Ishikawa (cell line): Measurements from ENCODE around the gene CEND1.

Experiments used
- CEBPB ChIP-seq: IDR thresholded peaks from 2 replicates; pipeline ENCODE4 v1.6.1; 2012
- CREB1 ChIP-seq: IDR thresholded peaks from 2 replicates; pipeline ENCODE4 v1.6.1; 2012; ENCODE audit warnings: low read depth
- EGR1 ChIP-seq: IDR thresholded peaks from 2 replicates; pipeline ENCODE4 v1.6.1; 2012
- EP300 ChIP-seq: IDR thresholded peaks from 2 replicates; pipeline ENCODE4 v1.6.1; 2012; ENCODE audit warnings: borderline replicate concordance
- FOXM1 ChIP-seq: IDR thresholded peaks from 2 replicates; pipeline ENCODE4 v1.6.1; 2012; ENCODE audit warnings: low read depth, borderline replicate concordance
- NFIC ChIP-seq: IDR thresholded peaks from 2 replicates; pipeline ENCODE4 v1.6.1; 2012
- RAD21 ChIP-seq: IDR thresholded peaks from 2 replicates; pipeline ENCODE4 v1.6.1; 2012; ENCODE audit warnings: low read depth
- REST ChIP-seq: IDR thresholded peaks from 2 replicates; pipeline ENCODE4 v1.6.1; 2012; ENCODE audit warnings: low read depth, mild to moderate bottlenecking
- TAF1 ChIP-seq: IDR thresholded peaks from 2 replicates; pipeline ENCODE4 v1.6.1; 2012; ENCODE audit warnings: low read depth, mild to moderate bottlenecking
- TCF12 ChIP-seq: IDR thresholded peaks from 2 replicates; pipeline ENCODE4 v1.6.1; 2012; ENCODE audit warnings: low read depth
- TEAD4 ChIP-seq: IDR thresholded peaks from 2 replicates; pipeline ENCODE4 v1.6.1; 2012
- YY1 ChIP-seq: IDR thresholded peaks from 2 replicates; pipeline ENCODE4 v1.6.1; 2012; ENCODE audit warnings: low read depth
- ZBTB7A ChIP-seq: IDR thresholded peaks from 2 replicates; pipeline ENCODE4 v1.6.1; 2012; ENCODE audit warnings: low read depth
- TF ChIP-seq, protein P1 (sequence below): IDR thresholded peaks from 2 replicates; pipeline ENCODE4 v1.6.1; 2012
- TF ChIP-seq, protein P2 (sequence below): IDR thresholded peaks from 2 replicates; pipeline ENCODE4 v1.6.1; 2012

The CEND1 gene

DNA sequence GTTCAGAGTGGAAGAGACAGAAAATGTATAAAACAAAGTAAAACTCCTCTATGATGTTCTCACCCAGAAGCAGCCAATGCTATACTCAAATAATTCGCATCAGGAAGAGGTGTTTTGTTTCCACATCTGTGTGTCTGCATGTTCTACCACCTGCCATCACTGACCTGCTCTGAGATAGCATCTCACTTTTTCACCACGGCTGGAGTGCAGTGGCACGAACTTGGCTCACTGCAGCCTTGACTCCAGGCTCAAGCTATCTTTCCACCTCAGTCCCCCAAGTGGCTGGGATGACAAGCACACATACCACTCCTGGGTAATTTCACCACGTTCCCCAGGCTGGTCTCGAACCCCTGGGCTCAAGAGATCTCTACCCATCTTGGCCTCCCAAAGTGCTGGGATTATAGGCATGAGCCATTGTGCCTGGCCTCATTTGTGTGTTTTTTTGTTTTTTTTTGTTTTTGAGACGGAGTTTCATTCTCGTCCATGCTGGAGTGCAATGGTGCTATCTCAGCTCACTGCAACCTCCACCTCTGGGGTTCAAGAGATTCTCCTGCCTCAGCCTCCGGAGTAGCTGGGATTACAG, 28.3 kb downstream of the CEND1 start:
- TF ChIP-seq ZBTB7A (no peak), NFIC (no peak), TCF12 (no peak), YY1 (no peak), TEAD4 (no peak), EGR1 (no peak), EP300 (no peak), CEBPB (no peak), REST (no peak), RAD21 (no peak), CREB1 (no peak), FOXM1 (no peak), TAF1 (no peak)
- TF ChIP-seq, protein P1, sequence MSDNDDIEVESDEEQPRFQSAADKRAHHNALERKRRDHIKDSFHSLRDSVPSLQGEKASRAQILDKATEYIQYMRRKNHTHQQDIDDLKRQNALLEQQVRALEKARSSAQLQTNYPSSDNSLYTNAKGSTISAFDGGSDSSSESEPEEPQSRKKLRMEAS, result no peak
- TF ChIP-seq, protein P2, sequence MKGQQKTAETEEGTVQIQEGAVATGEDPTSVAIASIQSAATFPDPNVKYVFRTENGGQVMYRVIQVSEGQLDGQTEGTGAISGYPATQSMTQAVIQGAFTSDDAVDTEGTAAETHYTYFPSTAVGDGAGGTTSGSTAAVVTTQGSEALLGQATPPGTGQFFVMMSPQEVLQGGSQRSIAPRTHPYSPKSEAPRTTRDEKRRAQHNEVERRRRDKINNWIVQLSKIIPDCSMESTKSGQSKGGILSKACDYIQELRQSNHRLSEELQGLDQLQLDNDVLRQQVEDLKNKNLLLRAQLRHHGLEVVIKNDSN, result no peak

DNA sequence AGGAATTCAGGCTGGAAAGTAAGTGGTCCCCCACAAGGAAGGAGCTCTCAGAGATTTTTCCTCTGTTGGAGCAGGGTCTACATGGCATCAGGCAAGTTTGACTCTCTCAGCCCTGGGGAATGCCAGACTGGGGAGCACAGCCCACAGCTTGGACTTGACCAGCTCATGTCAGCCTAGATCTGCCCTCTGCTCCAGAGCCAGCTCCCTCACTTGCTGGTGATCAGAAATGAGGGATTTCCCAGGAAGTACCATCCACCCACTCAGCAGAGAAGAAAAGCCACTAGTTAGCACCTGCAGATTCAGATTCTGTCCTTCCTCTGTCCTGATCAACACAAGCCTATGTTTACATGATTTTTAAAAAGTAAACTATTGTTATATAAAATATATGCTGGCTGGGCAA, 29.7 kb downstream of the CEND1 start:
- TF ChIP-seq RAD21 (no peak), EGR1 (no peak)
- TF ChIP-seq, protein P1, result no peak

DNA sequence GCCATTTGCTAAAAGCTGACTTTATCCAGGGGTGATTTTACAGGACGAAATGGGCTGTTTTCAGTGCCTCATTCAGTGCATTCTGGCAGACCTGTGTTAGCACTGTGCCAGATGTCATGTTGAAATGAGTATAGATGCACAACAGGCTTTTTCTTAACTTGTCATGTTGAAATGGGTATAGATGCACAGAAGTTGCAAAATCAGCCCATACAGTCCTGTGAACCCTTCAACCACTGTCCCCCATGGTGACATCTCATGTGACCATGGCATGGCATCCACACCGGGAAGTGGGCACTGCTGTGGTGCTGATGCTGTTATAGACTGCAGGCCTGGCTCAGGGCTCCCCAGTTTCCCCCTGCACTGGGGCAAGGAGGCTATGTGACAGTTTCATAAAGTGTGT, 40.2 kb downstream of the CEND1 start:
- TF ChIP-seq EGR1 (no peak), TEAD4 (no peak), ZBTB7A (no peak), YY1 (no peak), CREB1 (no peak), FOXM1 (no peak), NFIC (no peak), TCF12 (no peak), EP300 (no peak), CEBPB (no peak), TAF1 (no peak), REST (no peak), RAD21 (no peak)
- TF ChIP-seq, protein P1, result no peak
- TF ChIP-seq, protein P2, result no peak

- TF ChIP-seq FOXM1 (no peak), ZBTB7A (no peak), TEAD4 (no peak), EP300 (no peak), RAD21 (no peak), REST (peak; percentile 36; the same call in 1 of the 2 replicates)
- TF ChIP-seq, protein P2, result 0 out of 2 replicates have a peak, but pooled peaks have one; percentile 18
- TF ChIP-seq, protein P1, result peak; percentile 97
These were observed 41.9 kb downstream of the CEND1 start for GRCh38 chr11:748007-748359.
